ENCODE measurements around the gene PLCL1. TPM values are rescaled to one million over a fixed set of nuclear protein-coding genes. Genes with fewer than 3 reads are reported as not detected.

The PLCL1 gene
- total RNA-seq, 4 donors from 2014 or later: 1.0 to 3.7 (median 2.6) TPM

DNA sequence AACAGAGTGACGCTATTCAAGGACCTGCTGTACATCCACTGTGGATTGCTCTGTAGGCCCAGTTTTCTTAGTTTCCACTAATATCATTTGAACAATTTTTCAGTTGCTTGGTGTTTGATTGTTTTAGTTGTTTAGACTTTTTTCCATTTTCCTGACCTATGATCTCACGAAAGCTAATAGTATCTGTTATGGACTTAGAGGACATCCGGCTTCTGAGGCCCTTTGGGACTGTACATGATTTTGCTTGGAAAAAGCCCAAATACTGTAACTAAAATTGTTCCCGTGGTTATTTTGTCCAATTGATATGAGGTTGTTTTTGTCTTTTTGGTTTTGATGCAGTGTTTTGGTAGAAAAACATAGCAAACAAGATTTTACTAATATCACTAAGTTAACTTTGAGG, 174.6 kb downstream of the PLCL1 start:
- WGBS, 2 donors: 69 to 83% methylated on average over 4 of the region's 4 CpGs
- no peak overlapping the region for H3K4me3 ChIP-seq (ENCODE audit: low read depth, poor library complexity, severe bottlenecking)
- no peak for DNase-seq (ENCODE audit: low spot score in 2 of 2)
- TF ChIP-seq, protein P1, sequence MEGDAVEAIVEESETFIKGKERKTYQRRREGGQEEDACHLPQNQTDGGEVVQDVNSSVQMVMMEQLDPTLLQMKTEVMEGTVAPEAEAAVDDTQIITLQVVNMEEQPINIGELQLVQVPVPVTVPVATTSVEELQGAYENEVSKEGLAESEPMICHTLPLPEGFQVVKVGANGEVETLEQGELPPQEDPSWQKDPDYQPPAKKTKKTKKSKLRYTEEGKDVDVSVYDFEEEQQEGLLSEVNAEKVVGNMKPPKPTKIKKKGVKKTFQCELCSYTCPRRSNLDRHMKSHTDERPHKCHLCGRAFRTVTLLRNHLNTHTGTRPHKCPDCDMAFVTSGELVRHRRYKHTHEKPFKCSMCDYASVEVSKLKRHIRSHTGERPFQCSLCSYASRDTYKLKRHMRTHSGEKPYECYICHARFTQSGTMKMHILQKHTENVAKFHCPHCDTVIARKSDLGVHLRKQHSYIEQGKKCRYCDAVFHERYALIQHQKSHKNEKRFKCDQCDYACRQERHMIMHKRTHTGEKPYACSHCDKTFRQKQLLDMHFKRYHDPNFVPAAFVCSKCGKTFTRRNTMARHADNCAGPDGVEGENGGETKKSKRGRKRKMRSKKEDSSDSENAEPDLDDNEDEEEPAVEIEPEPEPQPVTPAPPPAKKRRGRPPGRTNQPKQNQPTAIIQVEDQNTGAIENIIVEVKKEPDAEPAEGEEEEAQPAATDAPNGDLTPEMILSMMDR (IDR thresholded peaks at IDR 0.05): no peak
- intact Hi-C loops (cut with DNase I; ENCODE audit: low total_unique reads): loop anchor here (2.0 kb wide), 1 partner anchor 44 kb away; no protein-coding TSS in a partner anchor

DNA sequence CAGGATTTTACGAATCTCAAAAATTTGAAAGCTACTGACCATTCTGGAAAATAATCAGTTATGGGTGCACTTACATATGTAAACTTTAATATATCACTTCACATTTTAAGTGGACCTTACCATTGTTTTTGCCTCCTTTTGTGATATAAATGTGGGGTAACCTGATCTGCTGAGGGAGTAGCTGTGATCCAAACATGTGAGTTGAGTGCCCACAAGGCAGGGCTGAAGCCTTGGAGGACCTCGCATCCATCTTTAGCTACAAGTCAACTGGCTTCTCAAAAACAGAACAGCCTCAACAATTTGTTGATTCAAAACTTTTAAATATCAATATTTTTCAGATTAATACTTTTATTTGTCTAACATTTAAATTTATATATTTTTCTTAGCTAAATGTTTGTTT, 178.2 kb downstream of the PLCL1 start:
- 95 to 100% methylated on average over 2 of the region's 2 CpGs for WGBS, 2 donors
- H3K4me3 ChIP-seq (ENCODE audit: low read depth, poor library complexity, severe bottlenecking): no peak overlapping the region
- TF ChIP-seq POLR2A (IDR thresholded peaks at IDR 0.05): no peak
- TF ChIP-seq, protein P1 (IDR thresholded peaks at IDR 0.05): no peak
- no peak for DNase-seq (ENCODE audit: low spot score in 2 of 2)
- intact Hi-C loops (cut with DNase I; ENCODE audit: low total_unique reads): no loop called here

DNA sequence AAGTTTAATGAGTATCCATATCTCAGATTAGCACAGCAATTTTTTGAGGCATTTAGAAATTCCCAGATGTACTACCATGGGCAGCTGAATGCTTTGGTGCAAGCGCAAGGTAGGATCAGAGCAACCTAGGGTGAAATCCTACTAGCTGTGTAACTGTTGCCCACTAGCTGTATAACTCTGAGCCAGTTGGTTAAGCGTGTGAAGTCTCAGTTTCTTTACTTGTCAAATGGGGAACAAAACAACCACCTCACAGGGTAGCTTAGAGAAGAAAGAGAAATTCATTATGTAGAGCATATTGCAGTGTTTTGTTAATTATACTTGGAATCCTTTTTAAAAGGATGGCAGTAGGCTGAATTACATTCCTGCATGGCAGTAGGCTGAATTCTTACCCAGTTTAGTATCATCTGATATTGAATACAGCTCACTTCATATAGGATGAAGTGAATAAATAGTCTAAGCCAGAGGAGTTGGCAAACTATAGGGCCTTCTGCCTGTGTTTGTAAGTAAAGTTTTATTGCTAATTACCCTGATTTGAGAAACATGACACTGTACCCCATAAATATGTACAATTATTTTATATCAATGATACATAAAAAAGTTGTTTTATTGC, 180.7 kb downstream of the PLCL1 start:
- WGBS, 2 donors: 94 to 98% methylated on average over 2 of the region's 2 CpGs
- no peak overlapping the region for H3K4me3 ChIP-seq (ENCODE audit: low read depth, poor library complexity, severe bottlenecking)
- DNase-seq (ENCODE audit: low spot score in 2 of 2): no peak
- no peak for TF ChIP-seq POLR2A (IDR thresholded peaks at IDR 0.05)
- TF ChIP-seq, protein P1 (IDR thresholded peaks at IDR 0.05): no peak
- intact Hi-C loops (cut with DNase I; ENCODE audit: low total_unique reads): no loop called here

DNA sequence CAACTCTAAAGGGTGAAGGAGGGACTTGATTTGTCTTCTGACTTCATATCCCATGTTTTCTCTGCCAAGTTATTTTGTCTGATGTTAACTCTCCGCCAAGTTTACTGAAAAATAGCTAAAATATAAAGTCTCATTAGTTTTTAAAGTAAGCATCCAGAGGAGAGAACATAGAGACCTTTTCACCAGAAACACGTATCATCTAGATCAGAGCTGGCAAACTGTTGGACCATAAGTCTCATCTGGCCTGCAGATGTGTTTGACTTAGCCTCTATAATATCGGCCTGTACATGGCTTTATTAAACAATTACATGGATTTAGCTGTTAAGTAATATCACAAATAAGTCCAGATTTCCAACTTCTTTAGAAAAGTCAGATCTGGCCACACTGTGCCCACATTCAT, 182.6 kb downstream of the PLCL1 start:
- intact Hi-C loops (cut with DNase I; ENCODE audit: low total_unique reads): no loop called here
- WGBS, 2 donors: 45 to 48% methylated on average over 3 of the region's 3 CpGs
- DNase-seq (ENCODE audit: low spot score in 2 of 2): no peak
- TF ChIP-seq, protein P1 (IDR thresholded peaks at IDR 0.05): no peak
- TF ChIP-seq POLR2A (IDR thresholded peaks at IDR 0.05): no peak
- no peak overlapping the region for H3K4me3 ChIP-seq (ENCODE audit: low read depth, poor library complexity, severe bottlenecking)

DNA sequence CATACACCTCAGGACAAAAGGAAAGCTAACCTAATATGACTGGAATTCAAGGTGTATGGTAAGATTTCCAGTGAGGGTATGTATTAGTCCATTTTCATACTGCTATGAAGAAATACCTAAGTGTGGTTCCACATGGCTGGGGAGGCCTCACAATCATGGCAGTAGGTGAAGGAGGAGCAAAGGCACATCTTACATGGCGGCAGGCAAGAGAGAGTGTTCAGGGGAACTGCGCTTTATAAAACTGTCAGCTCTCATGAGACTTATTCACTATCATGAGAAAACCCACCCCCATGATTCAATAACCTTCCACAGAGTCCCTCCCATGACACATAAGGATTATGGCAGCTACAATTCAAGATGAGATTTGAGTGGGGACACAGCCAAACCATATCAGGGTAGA, 186.0 kb downstream of the PLCL1 start:
- intact Hi-C loops (cut with DNase I; ENCODE audit: low total_unique reads): no loop called here
- TF ChIP-seq, protein P1 (IDR thresholded peaks at IDR 0.05): no peak
- no peak for TF ChIP-seq POLR2A (IDR thresholded peaks at IDR 0.05)
- no peak overlapping the region for H3K4me3 ChIP-seq (ENCODE audit: low read depth, poor library complexity, severe bottlenecking)
- no peak for DNase-seq (ENCODE audit: low spot score in 2 of 2)
- WGBS, 2 donors: 96 to 100% methylated on average over 2 of the region's 2 CpGs

Measured in lower leg skin (tissue), 4 donors.